Smooth muscle cell (in vitro differentiated cells): ENCODE measurements around the gene IL27RA. TPM values are rescaled to one million over a fixed set of nuclear protein-coding genes. Genes with fewer than 3 reads are reported as not detected.
"Not testable (repeated sequence)": the region's sequence is repeated elsewhere in the genome, so short reads cannot be mapped to it uniquely, and the experiment has no call there.

Experiments
- DNase-seq: peaks from one replicate; lab custom pipeline; 2025; ENCODE audit not compliant: unreplicated experiment; lab: John Stamatoyannopoulos, UW
- H2AFZ ChIP-seq: fragments of 200-600 bp; sonication (generic); 2 replicates; pipeline ENCODE4 v1.6.0; 2016; ENCODE audit warnings: antibody characterized with exemption, low read depth, mild to moderate bottlenecking
- H3F3A ChIP-seq: fragments of 200-600 bp; sonication (generic); 2 replicates; pipeline ENCODE4 v1.6.0; 2017; ENCODE audit warnings: antibody characterized with exemption, low read depth
- H3K27ac ChIP-seq: fragments of 200-600 bp; sonication (generic); 2 replicates; pipeline ENCODE4 v1.5.1; 2016; ENCODE audit warnings: low read depth, mild to moderate bottlenecking
- H3K27me3 ChIP-seq: fragments of 200-600 bp; sonication (generic); 2 replicates; pipeline ENCODE4 v1.6.1; 2016; ENCODE audit warnings: low read depth, mild to moderate bottlenecking
- H3K36me3 ChIP-seq: fragments of 200-600 bp; sonication (generic); 2 replicates; pipeline ENCODE4 v1.5.1; 2016; ENCODE audit warnings: low read depth
- H3K4me1 ChIP-seq: fragments of 200-600 bp; sonication (generic); 2 replicates; pipeline ENCODE4 v1.5.1; 2016; ENCODE audit warnings: low read depth
- H3K4me2 ChIP-seq: fragments of 200-600 bp; sonication (generic); 2 replicates; pipeline ENCODE4 v1.6.0; 2016; ENCODE audit warnings: mild to moderate bottlenecking
- H3K4me3 ChIP-seq: fragments of 200-600 bp; sonication (generic); 2 replicates; pipeline ENCODE4 v1.5.1; 2016; ENCODE audit warnings: mild to moderate bottlenecking
- H3K79me2 ChIP-seq: fragments of 200-600 bp; sonication (generic); 2 replicates; pipeline ENCODE4 v1.6.0; 2016; ENCODE audit warnings: low read depth, mild to moderate bottlenecking
- H3K9ac ChIP-seq: fragments of 200-600 bp; sonication (generic); 2 replicates; pipeline ENCODE4 v1.6.0; 2016; ENCODE audit warnings: low read depth
- H3K9me3 ChIP-seq: fragments of 200-600 bp; sonication (generic); replicated peaks from 2 replicates; pipeline ENCODE4 v1.5.1; 2016; ENCODE audit warnings: low read depth
- H4K20me1 ChIP-seq: fragments of 200-600 bp; sonication (generic); 2 replicates; pipeline ENCODE4 v1.6.0; 2016; ENCODE audit warnings: low read depth
- WGBS: methylation state at CpG from one replicate; pipeline ENCODE4 v1.1.7; 2016; ENCODE audit warnings: low lambda C conversion rate; 5-methylcytosine and 5-hydroxymethylcytosine counted together
- polyA plus RNA-seq: library from polyadenylated mRNA; unstranded; fragments of >200 nt; fragmentation: Nextera tagmentation; extraction: Ambion mirVana; gene quantifications from 2 replicates; pipeline ENCODE4 v1.2.1, GENCODE V29; 2016
- total RNA-seq: library from RNA; depleted of rRNA; stranded (reverse); fragments of >200 nt; gene quantifications from 2 replicates; pipeline ENCODE4 v1.2.3, GENCODE V29; 2014
- TF ChIP-seq, protein P1 (sequence below): fragments of 200-600 bp; sonication (generic); IDR thresholded peaks from 2 replicates; pipeline ENCODE4 v1.5.1; 2017; ENCODE audit warnings: borderline replicate concordance, mild to moderate bottlenecking, antibody characterized with exemption; ENCODE audit not compliant: insufficient read depth, poor library complexity, severe bottlenecking

Gene IL27RA
- total and polyA plus RNA-seq, 2 experiments from 2014 or later: 3.1 to 3.8 TPM

DNA sequence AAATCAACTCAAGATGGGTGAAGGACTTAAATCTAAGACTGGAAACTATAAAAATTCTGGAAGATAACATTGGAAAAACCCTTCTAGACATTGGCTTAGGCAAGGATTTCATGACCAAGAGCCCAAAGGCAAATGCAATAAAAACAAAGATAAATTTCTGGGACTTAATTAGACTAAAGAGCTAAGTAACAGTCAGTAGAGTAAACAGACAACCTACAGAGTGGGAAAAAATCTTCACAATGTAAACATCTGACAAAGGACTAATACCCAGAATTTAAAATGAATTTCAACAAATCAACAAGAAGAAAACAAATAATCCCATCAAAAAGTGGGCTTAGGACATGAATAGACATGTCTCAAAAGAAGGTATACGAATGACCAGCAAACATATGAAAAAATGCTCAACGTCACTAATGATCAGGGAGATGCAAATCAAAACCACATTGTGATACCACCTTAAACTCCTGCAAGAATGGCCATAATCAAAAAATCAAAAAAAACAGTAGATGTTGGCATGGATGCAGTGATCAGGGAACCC, 19.1 kb upstream of the IL27RA start:
- H3K79me2 ChIP-seq: no peaks in the 10 kb centered on the region
- H3F3A ChIP-seq: peaks cover 8% of the 10 kb centered on the region
- H3K9me3 ChIP-seq: no peaks in the 10 kb centered on the region
- no peak overlapping the region for H3K9ac ChIP-seq
- H3K4me3 ChIP-seq: no peak overlapping the region
- no peaks in the 10 kb centered on the region for H3K36me3 ChIP-seq
- no peak overlapping the region for H3K27ac ChIP-seq
- H3K27me3 ChIP-seq: no peaks in the 10 kb centered on the region
- TF ChIP-seq, protein P1, sequence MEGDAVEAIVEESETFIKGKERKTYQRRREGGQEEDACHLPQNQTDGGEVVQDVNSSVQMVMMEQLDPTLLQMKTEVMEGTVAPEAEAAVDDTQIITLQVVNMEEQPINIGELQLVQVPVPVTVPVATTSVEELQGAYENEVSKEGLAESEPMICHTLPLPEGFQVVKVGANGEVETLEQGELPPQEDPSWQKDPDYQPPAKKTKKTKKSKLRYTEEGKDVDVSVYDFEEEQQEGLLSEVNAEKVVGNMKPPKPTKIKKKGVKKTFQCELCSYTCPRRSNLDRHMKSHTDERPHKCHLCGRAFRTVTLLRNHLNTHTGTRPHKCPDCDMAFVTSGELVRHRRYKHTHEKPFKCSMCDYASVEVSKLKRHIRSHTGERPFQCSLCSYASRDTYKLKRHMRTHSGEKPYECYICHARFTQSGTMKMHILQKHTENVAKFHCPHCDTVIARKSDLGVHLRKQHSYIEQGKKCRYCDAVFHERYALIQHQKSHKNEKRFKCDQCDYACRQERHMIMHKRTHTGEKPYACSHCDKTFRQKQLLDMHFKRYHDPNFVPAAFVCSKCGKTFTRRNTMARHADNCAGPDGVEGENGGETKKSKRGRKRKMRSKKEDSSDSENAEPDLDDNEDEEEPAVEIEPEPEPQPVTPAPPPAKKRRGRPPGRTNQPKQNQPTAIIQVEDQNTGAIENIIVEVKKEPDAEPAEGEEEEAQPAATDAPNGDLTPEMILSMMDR: no peak
- 81% methylated on average over 2 of the region's 2 CpGs for WGBS
- H4K20me1 ChIP-seq: no peaks in the 10 kb centered on the region
- no peak overlapping the region for H3K4me2 ChIP-seq
- H3K4me1 ChIP-seq: no peaks in the 10 kb centered on the region
- no peak for DNase-seq
- H2AFZ ChIP-seq: no peak overlapping the region

DNA sequence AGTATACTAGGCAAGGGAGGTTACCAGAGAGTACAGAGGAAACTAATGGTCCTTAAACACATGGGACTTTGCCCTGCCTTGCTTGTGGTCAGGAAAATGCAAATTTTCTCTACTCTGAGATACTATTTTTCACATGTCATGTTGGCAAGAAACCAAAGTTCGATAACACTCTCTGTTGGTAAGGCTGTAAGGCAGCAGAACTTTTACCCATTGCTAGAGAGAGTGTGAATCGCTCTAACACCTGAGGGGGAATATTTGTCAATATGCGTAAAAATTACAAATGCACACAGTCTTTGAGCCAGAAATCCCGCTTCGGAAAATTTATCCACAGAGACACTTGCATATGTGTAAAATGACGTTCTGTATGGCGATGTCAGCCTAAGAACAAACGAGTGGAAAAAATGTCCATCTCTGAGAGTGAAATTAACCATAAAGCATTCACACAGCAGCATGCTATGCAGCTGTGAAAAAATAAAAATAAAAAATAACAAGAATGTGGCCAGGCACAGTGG, 16.0 kb upstream of the IL27RA start:
- Histone ChIP-seq H3K4me3 (no peak overlapping the region), H2AFZ (no peak overlapping the region), H3K4me1 (no peaks in the 10 kb centered on the region), H3K9me3 (no peaks in the 10 kb centered on the region), H3F3A (no peaks in the 10 kb centered on the region), H3K27me3 (no peaks in the 10 kb centered on the region), H3K27ac (no peak overlapping the region), H3K36me3 (no peaks in the 10 kb centered on the region), H3K79me2 (no peaks in the 10 kb centered on the region), H4K20me1 (no peaks in the 10 kb centered on the region), H3K4me2 (no peak overlapping the region), H3K9ac (no peak overlapping the region)
- DNase-seq: no peak
- TF ChIP-seq, protein P1: no peak
- WGBS: 94% methylated on average over 8 of the region's 8 CpGs

DNA sequence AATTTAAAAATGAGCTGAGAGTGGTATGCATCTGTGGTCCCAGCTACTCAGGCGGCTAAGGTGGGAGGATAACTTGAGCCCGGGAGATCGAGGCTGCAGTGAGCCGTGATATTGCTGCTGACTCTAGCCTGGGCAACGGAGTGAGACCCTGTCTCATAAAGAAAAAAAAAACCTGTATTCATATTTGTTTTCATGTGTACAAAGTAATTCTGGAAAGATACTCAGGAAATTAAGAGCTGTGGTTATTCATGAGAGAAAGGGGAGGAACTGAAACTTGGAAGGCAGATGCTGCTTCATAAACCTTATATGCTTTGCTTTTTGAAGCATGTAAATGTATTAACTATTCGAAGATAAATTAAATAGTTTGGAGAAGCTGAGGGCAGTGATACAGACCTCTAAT, 12.5 kb upstream of the IL27RA start:
- 94% methylated on average over 6 of the region's 6 CpGs for WGBS
- no peak overlapping the region for H3K27ac ChIP-seq

DNA sequence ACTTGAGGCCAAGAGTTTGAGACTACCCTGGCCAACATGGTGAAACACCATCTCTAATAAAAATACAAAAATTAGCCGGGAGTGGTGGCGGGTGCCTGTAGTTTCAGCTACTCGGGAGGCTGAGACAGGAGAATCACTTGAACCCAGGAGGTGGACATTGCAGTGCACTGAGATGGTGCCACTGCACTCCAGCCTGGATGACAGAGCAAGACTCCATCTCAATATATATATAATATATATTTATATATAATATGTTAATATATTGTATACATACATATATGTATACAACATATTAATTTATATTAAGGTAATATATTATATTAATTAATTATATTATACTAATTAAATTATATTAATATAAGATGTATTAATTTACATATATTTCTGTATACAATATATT, 11.8 kb upstream of the IL27RA start:
- H3K9ac ChIP-seq, H3F3A ChIP-seq, H3K27me3 ChIP-seq, DNase-seq, H4K20me1 ChIP-seq, H3K36me3 ChIP-seq, H3K4me2 ChIP-seq, H3K27ac ChIP-seq, H3K4me1 ChIP-seq, H2AFZ ChIP-seq, H3K4me3 ChIP-seq, H3K79me2 ChIP-seq, H3K9me3 ChIP-seq: not testable (repeated sequence)
- 80% methylated on average over 3 of the region's 3 CpGs for WGBS

More for the DNA sequence above, 12.5 kb upstream of the IL27RA start:
- Histone ChIP-seq H3K9ac (no peak overlapping the region), H3K4me3 (no peak overlapping the region), H3K4me2 (no peak overlapping the region), H2AFZ (no peak overlapping the region), H3K36me3 (no peaks in the 10 kb centered on the region), H3K9me3 (no peaks in the 10 kb centered on the region), H3K27me3 (no peaks in the 10 kb centered on the region), H3K4me1 (no peaks in the 10 kb centered on the region), H3F3A (no peaks in the 10 kb centered on the region), H3K79me2 (no peaks in the 10 kb centered on the region), H4K20me1 (no peaks in the 10 kb centered on the region)
- TF ChIP-seq, protein P1: no peak
- DNase-seq: no peak
